Measurements from ENCODE around the gene ARHGAP36.

- no peak for TF ChIP-seq CTCF (IDR thresholded peaks at IDR 0.05; ENCODE audit: low read depth, low read length)
- TF ChIP-seq POLR2A (IDR thresholded peaks at IDR 0.05; ENCODE audit: extremely low read depth, insufficient read length) = no peak
- TF ChIP-seq MYC (IDR thresholded peaks at IDR 0.05; ENCODE audit: low read depth, low read length) = no peak
Observed at GRCh38 chrX:131059246-131059645, 1.1 kb downstream of the ARHGAP36 start.

Data from NB4 (cell line).